ENCODE results near the gene CLASP2. TPM values are rescaled to one million over a fixed set of nuclear protein-coding genes. Genes with fewer than 3 reads are reported as not detected.

Gene CLASP2
- 37.4 and 43.6 TPM in 2 replicates for total RNA-seq

GRCh38 chr3:33717866-33718594, at the start of gene CLASP2:
TSS of gene CLASP2 (minus strand) at chr3:33718254. CDS start at chr3:33718002, 252 bp downstream.

Small RNAs within 50 kb of the gene (small RNA-seq; reads per million reads assigned to genes)
- not detected for gene COX6CP10
- not detected for gene RNA5SP128

Other genes with a start within 250 kb of the CLASP2 start
- 218 and 295 TPM in 2 replicates for gene PDCD6IP, start 80.4 kb upstream of the CLASP2 start, total RNA-seq